T-helper 1 cell (primary cell): ENCODE results near the gene AGO4.

Experiments used
- DNase-seq, 5 donors: peaks; one replicate each; pipeline ENCODE4 v3.0.0-alpha.2; 2012 to 2020

Gene AGO4

DNA sequence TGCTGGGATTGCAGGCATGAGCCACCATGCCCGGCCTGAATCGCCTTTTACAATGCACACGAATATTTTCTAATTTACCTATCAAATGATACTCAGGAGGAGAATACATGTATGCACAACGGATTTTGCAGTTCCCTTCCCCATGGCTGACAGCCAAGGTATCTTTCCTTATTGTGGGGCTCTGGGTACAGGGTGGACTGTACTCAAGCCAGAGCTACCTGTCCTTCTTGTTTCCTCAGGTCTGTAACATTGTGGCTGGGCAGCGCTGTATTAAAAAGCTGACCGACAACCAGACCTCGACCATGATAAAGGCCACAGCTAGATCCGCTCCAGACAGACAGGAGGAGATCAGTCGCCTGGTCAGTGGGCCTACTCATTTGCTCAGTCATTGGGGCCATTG, 93.4 kb downstream of the AGO4 start:
- no peak for DNase-seq

DNA sequence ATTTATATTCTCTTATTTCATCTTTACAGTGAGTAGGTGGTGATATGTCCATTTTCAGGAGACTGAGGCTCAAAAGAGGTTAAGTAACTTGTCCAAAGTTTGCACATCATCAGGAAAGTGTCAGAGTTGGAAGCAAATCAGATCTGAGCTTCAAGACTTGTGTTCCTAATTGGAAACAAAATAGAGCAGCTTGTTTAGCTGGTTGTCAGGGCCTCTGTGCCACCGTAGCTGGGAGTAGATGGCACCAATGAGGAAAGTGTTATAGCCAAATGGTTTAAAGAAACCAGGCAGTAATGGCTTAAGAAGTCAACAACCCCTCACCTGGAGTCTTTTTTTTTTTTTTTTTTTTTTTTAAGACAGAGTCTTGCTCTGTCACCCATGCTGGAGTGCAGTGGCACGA, 94.9 kb downstream of the AGO4 start:
- no peak for DNase-seq
